ENCODE results near the gene APOE.

GRCh38 chr19:44856421-44857083 is 49.0 kb upstream of the APOE start:
- no peak for TF ChIP-seq CTCF (IDR thresholded peaks at IDR 0.05; ENCODE audit: low read depth, low read length)
- no peak for TF ChIP-seq EZH2phosphoT487 (IDR thresholded peaks at IDR 0.05; ENCODE audit: low read depth)
